B cell (primary cell): Measurements from ENCODE around the gene FHIP1B. TPM values are rescaled to one million over a fixed set of nuclear protein-coding genes. Genes with fewer than 3 reads are reported as not detected.

Source experiments
- ATAC-seq: fragments of 200-7000 bp; cut with Tn5 transposase; one replicate; pipeline ENCODE4 v1.10.0; 2021; ENCODE audit warnings: low read depth, mild to moderate bottlenecking, moderate number of reproducible peaks, moderate library complexity
- CTCF ChIA-PET: fragments of 350-600 bp; sonication (Branson Sonifier 250); formaldehyde crosslinking; loops from one replicate; lab custom pipeline; 2021; ENCODE audit warnings: antibody characterized with exemption, inconsistent platforms; lab: Charles Lee
- POLR2A ChIA-PET: fragments of 350-600 bp; sonication (Branson Sonifier 250); formaldehyde crosslinking; loops from one replicate; lab custom pipeline; 2021; ENCODE audit warnings: antibody characterized with exemption; lab: Charles Lee
- DNase-seq: peaks from one replicate; pipeline ENCODE4 v3.0.0; 2013
- H2AFZ ChIP-seq: 2 replicates; pipeline ENCODE4 v1.6.1; 2012; ENCODE audit warnings: mild to moderate bottlenecking, low read depth, low read length; ENCODE audit not compliant: insufficient read depth, poor library complexity, severe bottlenecking
- H3K27ac ChIP-seq, 2 donors: 1 replicate in 1 of 2; 2 replicates in 1 of 2; pipeline ENCODE4 v1.5.1; 2012 to 2013; ENCODE audit warnings: low read length in 2 of 2, mild to moderate bottlenecking in 2 of 2, moderate library complexity in 1 of 2
- H3K27me3 ChIP-seq, 4 experiments: fragments of 200-600 bp in 1 of 4; sonication (generic) in 1 of 4; replicated peaks in 1 of 4; 1 replicate in 2 of 4; 2 replicates in 2 of 4; pipeline versions ENCODE4 v1.6.1 to v1.7.0; 2013 to 2016; ENCODE audit warnings: low read length in 3 of 4, mild to moderate bottlenecking in 2 of 4, mixed read lengths in 1 of 4, moderate library complexity in 1 of 4; ENCODE audit not compliant: insufficient read depth in 4 of 4, control insufficient read depth in 3 of 4; ENCODE audit errors: control extremely low read depth in 1 of 4
- H3K36me3 ChIP-seq, 2 experiments: replicated peaks in 1 of 2; 1 replicate in 1 of 2; 2 replicates in 1 of 2; pipeline versions ENCODE4 v1.6.1 to v1.7.1; 2013; ENCODE audit warnings: low read length in 1 of 2; ENCODE audit not compliant: insufficient read depth in 2 of 2, control insufficient read depth in 1 of 2; ENCODE audit errors: control extremely low read depth in 1 of 2, extremely low read depth in 1 of 2
- H3K4me1 ChIP-seq, 2 donors: fragments of 200-600 bp in 1 of 2; sonication (generic) in 1 of 2; 1 replicate in 1 of 2; 2 replicates in 1 of 2; pipeline versions ENCODE4 v1.5.1 to v1.6.1; 2013 to 2017; ENCODE audit warnings: low read length in 2 of 2; ENCODE audit not compliant: control insufficient read depth in 2 of 2, insufficient read depth in 2 of 2
- H3K4me2 ChIP-seq: replicated peaks from 2 replicates; pipeline ENCODE3; 2012; ENCODE audit warnings: mild to moderate bottlenecking, low read depth, low read length; ENCODE audit not compliant: poor library complexity, severe bottlenecking
- H3K4me3 ChIP-seq, 5 experiments: fragments of 200-600 bp in 1 of 5; sonication (generic) in 1 of 5; 1 replicate in 3 of 5; 2 replicates in 2 of 5; pipeline versions ENCODE4 v1.5.1 to v1.7.0; 2011 to 2016; ENCODE audit warnings: low read length in 4 of 5, mild to moderate bottlenecking in 4 of 5, low read depth in 2 of 5, control low read depth in 1 of 5, moderate library complexity in 1 of 5; ENCODE audit not compliant: insufficient read depth in 1 of 5; ENCODE audit errors: control extremely low read depth in 1 of 5, extremely low read depth in 1 of 5
- H3K79me2 ChIP-seq: fragments of 200-600 bp; sonication (generic); one replicate; pipeline ENCODE4 v1.6.0; 2016; ENCODE audit warnings: low read length; ENCODE audit not compliant: control insufficient read depth, insufficient read depth
- H3K9ac ChIP-seq: fragments of 200-600 bp; sonication (generic); 2 replicates; pipeline ENCODE4 v1.6.1; 2017; ENCODE audit warnings: mild to moderate bottlenecking, low read length, moderate library complexity
- H3K9me3 ChIP-seq, 3 donors: one replicate each; pipeline versions ENCODE4 v1.6.1 to v1.7.1; 2013; ENCODE audit warnings: low read length in 2 of 3; ENCODE audit not compliant: control insufficient read depth in 2 of 3, insufficient read depth in 1 of 3; ENCODE audit errors: control extremely low read depth in 1 of 3
- H4K20me1 ChIP-seq: 2 replicates; pipeline ENCODE4 v1.6.0; 2012; ENCODE audit warnings: mild to moderate bottlenecking, low read length; ENCODE audit not compliant: insufficient read depth, control insufficient read depth, poor library complexity, severe bottlenecking
- H3K27ac Mint-ChIP-seq: one replicate; pipeline ENCODE4 v1.8.0; 2021; ENCODE audit warnings: mixed read lengths
- H3K27me3 Mint-ChIP-seq: one replicate; pipeline ENCODE4 v1.8.0; 2021; ENCODE audit warnings: mixed read lengths
- H3K4me1 Mint-ChIP-seq: one replicate; pipeline ENCODE4 v1.8.0; 2021; ENCODE audit warnings: mixed read lengths
- H3K4me3 Mint-ChIP-seq: one replicate; pipeline ENCODE4 v1.8.0; 2021; ENCODE audit warnings: mixed read lengths
- H3K9me3 Mint-ChIP-seq: one replicate; pipeline ENCODE4 v1.8.0; 2022; ENCODE audit warnings: mixed read lengths; ENCODE audit not compliant: insufficient read depth
- CTCF ChIP-seq: fragments of 200-600 bp; IDR thresholded peaks from one replicate; pipeline ENCODE4 v1.8.0; 2022; ENCODE audit warnings: antibody characterized with exemption, mild to moderate bottlenecking
- EZH2 ChIP-seq: IDR thresholded peaks from 2 replicates; pipeline ENCODE4 v1.6.1; 2012; ENCODE audit warnings: borderline replicate concordance, low read depth, mild to moderate bottlenecking, moderate library complexity, low read length; ENCODE audit not compliant: insufficient read depth, poor library complexity, severe bottlenecking
- WGBS: methylation state at CpG from one replicate; pipeline ENCODE4 v1.1.5; 2013; ENCODE audit warnings: missing lambda C conversion rate; ENCODE audit not compliant: insufficient coverage; 5-methylcytosine and 5-hydroxymethylcytosine counted together
- intact Hi-C: fragments of 100-400 bp; cut with micrococcal nuclease; formaldehyde crosslinking; loops from one replicate; pipeline ENCODE4 v1.10.0; 2022
- polyA plus RNA-seq: library from polyadenylated mRNA; depleted of rRNA; stranded (reverse); fragments of >200 nt; gene quantifications from 2 replicates; pipeline ENCODE4 v1.2.3, GENCODE V29; 2012
- total RNA-seq, 2 donors: library from RNA; stranded (reverse); fragments of 120-200 nt in 1 of 2; gene quantifications; 1 replicate in 1 of 2; 2 replicates in 1 of 2; pipeline versions ENCODE4 v1.2.3 to v1.2.4, GENCODE V29; 2013 to 2022

FHIP1B gene
- total and polyA plus RNA-seq, 2 donors (not counting 1 experiment from before 2014, with no cell fraction given): 37.1 to 44.1 TPM

- Histone ChIP-seq H3K9me3 (no peaks in the 10 kb centered on the region), H3K4me3 (no peak overlapping the region), H3K27ac (no peak overlapping the region), H4K20me1 (no peaks in the 10 kb centered on the region), H3K27me3 (no peaks in the 10 kb centered on the region), H3K4me1 (peaks cover 0 to 3% of the 10 kb centered on the region in 2 donors), H3K79me2 (no peaks in the 10 kb centered on the region), H3K36me3 (peaks cover 0 to 15% of the 10 kb centered on the region in 2 experiments), H3K4me2 (no peak overlapping the region), H2AFZ (no peak overlapping the region), H3K9ac (no peak overlapping the region)
- ATAC-seq (no peak), DNase-seq (no peak)
- intact Hi-C loops: no loop called here
- Mint-ChIP-seq H3K27ac (no peak overlapping the region), H3K4me1 (peaks cover 9% of the 10 kb centered on the region), H3K4me3 (no peak overlapping the region), H3K27me3 (no peaks in the 10 kb centered on the region), H3K9me3 (no peaks in the 10 kb centered on the region)
- CTCF ChIA-PET: no interaction called here
- POLR2A ChIA-PET: no interaction called here
- no peak for TF ChIP-seq EZH2
- no peak for TF ChIP-seq CTCF
- 100% methylated on average over 3 of the region's 3 CpGs for WGBS
These were observed 27.8 kb downstream of the FHIP1B start for GRCh38 chr11:6206456-6207180.

GRCh38 chr11:6205366-6205765, 29.1 kb downstream of the FHIP1B start, which contains the start of gene C11orf42:
Gene C11orf42, plus strand, starts transcription at chr11:6205557. Its CDS starts 59 bp downstream, at chr11:6205616.
- ChIA-PET POLR2A (no interaction called here), CTCF (no interaction called here)
- no CpG with 5 or more reads among the region's 1 CpG for WGBS
- Histone ChIP-seq H4K20me1 (no peaks in the 10 kb centered on the region), H3K4me1 (peaks cover 0 to 3% of the 10 kb centered on the region in 2 donors), H2AFZ (no peak within 1 kb of the TSS), H3K9ac (no peak within 1 kb of the TSS), H3K27me3 (no peaks in the 10 kb centered on the region), H3K4me3 (no peak within 1 kb of the TSS), H3K9me3 (no peaks in the 10 kb centered on the region), H3K79me2 (no peaks in the 10 kb centered on the region), H3K27ac (no peak within 1 kb of the TSS), H3K4me2 (no peak within 1 kb of the TSS), H3K36me3 (peaks cover 0 to 8% of the 10 kb centered on the region in 2 experiments)
- H3K27ac Mint-ChIP-seq: no peak within 1 kb of the TSS
- ATAC-seq (no peak), DNase-seq (no peak)
- no peaks in the 10 kb centered on the region for H3K27me3 Mint-ChIP-seq
- H3K4me1 Mint-ChIP-seq: peaks cover 9% of the 10 kb centered on the region
- no peaks in the 10 kb centered on the region for H3K9me3 Mint-ChIP-seq
- no peak within 1 kb of the TSS for H3K4me3 Mint-ChIP-seq
- intact Hi-C loops: no loop called here
- no peak for TF ChIP-seq EZH2
- TF ChIP-seq CTCF: no peak
